Mammary epithelial cell (primary cell): ENCODE data around the gene PARD3.

Source experiments
- EZH2 ChIP-seq: IDR thresholded peaks from 2 replicates; pipeline ENCODE4 v1.6.1; 2012; ENCODE audit warnings: low read length, inconsistent platforms, borderline replicate concordance
- TF ChIP-seq, protein P1 (sequence below), 2 donors: IDR thresholded peaks in 1 of 2; conservative IDR thresholded peaks in 1 of 2; 2 replicates each; pipeline ENCODE4 v1.5.1; 2011 to 2012; ENCODE audit warnings: inconsistent platforms in 2 of 2, low read length in 2 of 2, mild to moderate bottlenecking in 2 of 2, control low read depth in 1 of 2, low read depth in 1 of 2; ENCODE audit not compliant: insufficient read depth in 1 of 2; ENCODE audit errors: extremely low read depth in 1 of 2

DNA sequence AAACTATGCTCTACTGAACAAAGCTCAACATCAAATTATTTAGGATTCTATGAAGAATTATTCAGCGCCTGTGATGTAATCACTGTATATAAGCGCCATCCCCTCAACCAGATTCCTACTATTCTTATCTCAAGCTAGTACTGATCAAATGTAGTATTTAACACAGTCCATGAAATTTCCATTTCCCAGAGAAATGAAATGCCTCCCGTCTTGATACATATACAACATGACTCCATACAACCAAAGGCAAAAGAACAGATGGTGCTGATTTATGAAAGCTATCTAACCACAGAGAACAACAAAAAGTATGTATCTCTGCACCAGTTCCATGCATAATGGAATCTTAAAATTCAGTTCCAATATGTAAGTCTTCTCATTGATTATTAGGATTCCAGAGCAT lies 406.1 kb downstream of the PARD3 start:
- TF ChIP-seq EZH2: no peak
- TF ChIP-seq, protein P1, sequence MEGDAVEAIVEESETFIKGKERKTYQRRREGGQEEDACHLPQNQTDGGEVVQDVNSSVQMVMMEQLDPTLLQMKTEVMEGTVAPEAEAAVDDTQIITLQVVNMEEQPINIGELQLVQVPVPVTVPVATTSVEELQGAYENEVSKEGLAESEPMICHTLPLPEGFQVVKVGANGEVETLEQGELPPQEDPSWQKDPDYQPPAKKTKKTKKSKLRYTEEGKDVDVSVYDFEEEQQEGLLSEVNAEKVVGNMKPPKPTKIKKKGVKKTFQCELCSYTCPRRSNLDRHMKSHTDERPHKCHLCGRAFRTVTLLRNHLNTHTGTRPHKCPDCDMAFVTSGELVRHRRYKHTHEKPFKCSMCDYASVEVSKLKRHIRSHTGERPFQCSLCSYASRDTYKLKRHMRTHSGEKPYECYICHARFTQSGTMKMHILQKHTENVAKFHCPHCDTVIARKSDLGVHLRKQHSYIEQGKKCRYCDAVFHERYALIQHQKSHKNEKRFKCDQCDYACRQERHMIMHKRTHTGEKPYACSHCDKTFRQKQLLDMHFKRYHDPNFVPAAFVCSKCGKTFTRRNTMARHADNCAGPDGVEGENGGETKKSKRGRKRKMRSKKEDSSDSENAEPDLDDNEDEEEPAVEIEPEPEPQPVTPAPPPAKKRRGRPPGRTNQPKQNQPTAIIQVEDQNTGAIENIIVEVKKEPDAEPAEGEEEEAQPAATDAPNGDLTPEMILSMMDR (conservative IDR thresholded peaks at IDR 0.05 in 1 of 2, IDR thresholded peaks at IDR 0.05 in 1 of 2; ENCODE audit: extremely low read depth in 1 of 2, insufficient read depth in 1 of 2, low read depth in 1 of 2, low read length in 2 of 2): no peak
